Activated gamma-delta T cell (primary cell): Measurements from ENCODE around the gene CCDC51.
"Not testable (repeated sequence)": the region's sequence is repeated elsewhere in the genome, so short reads cannot be mapped to it uniquely, and the experiment has no call there.

Experiments
- DNase-seq: peaks from one replicate; lab custom pipeline; 2025; lab: John Stamatoyannopoulos, UW
- total RNA-seq, 2 donors: gene quantifications; one replicate each; lab custom pipeline; 2026; lab: John Stamatoyannopoulos, UW

Gene CCDC51
- total RNA-seq: 7.7 to 8.1 reads per million in 2 donors

GRCh38 chr3:48439820-48440589 lies at the start of gene CCDC51, which contains the start of gene TMA7:
Gene CCDC51, minus strand, starts transcription at chr3:48440119. Its CDS starts 4,991 bp downstream, at chr3:48435128.
Gene TMA7, plus strand, starts transcription at chr3:48440257. Its CDS starts 40 bp downstream, at chr3:48440297.
- peak; percentile 91 for DNase-seq

- no peak for DNase-seq
Measured at GRCh38 chr3:48486952-48487351, 47.0 kb upstream of the CCDC51 start.

GRCh38 chr3:48482822-48483221 lies 42.9 kb upstream of the CCDC51 start:
- not testable (repeated sequence) for DNase-seq

GRCh38 chr3:48480891-48481290 lies 41.0 kb upstream of the CCDC51 start:
- DNase-seq: not testable (repeated sequence)

GRCh38 chr3:48478626-48479555 lies 39.0 kb upstream of the CCDC51 start:
- peak; percentile 33 for DNase-seq

- DNase-seq: no peak
Measured at GRCh38 chr3:48477959-48478520, 38.1 kb upstream of the CCDC51 start.

- DNase-seq: no peak
Measured at GRCh38 chr3:48476426-48477053, 36.6 kb upstream of the CCDC51 start.

GRCh38 chr3:48475188-48475587 lies 35.3 kb upstream of the CCDC51 start:
- DNase-seq: no peak

GRCh38 chr3:48474619-48475018 lies 34.7 kb upstream of the CCDC51 start:
- no peak for DNase-seq

- DNase-seq: not testable (repeated sequence)
Measured at GRCh38 chr3:48474031-48474430, 34.1 kb upstream of the CCDC51 start.

GRCh38 chr3:48473617-48473952 lies 33.7 kb upstream of the CCDC51 start:
- DNase-seq: no peak

- peak; percentile 77 for DNase-seq
Measured at GRCh38 chr3:48472923-48473616, 33.2 kb upstream of the CCDC51 start.

- DNase-seq: no peak
Measured at GRCh38 chr3:48472673-48472922, 32.7 kb upstream of the CCDC51 start.

GRCh38 chr3:48470286-48470685 lies 30.4 kb upstream of the CCDC51 start:
- no peak for DNase-seq

GRCh38 chr3:48469046-48469915 lies 29.4 kb upstream of the CCDC51 start:
- DNase-seq: no peak

GRCh38 chr3:48468329-48468731 lies 28.4 kb upstream of the CCDC51 start:
- no peak for DNase-seq

- DNase-seq: no peak
Measured at GRCh38 chr3:48467473-48468267, 27.8 kb upstream of the CCDC51 start.

GRCh38 chr3:48467110-48467454 lies 27.2 kb upstream of the CCDC51 start:
- no peak for DNase-seq

- peak; percentile 21 for DNase-seq
Measured at GRCh38 chr3:48466386-48467109, 26.6 kb upstream of the CCDC51 start.
